NCI-H748 (cell line): ENCODE data around the gene SMIM35.
"Not testable (repeated sequence)": the region's sequence is repeated elsewhere in the genome, so short reads cannot be mapped to it uniquely, and the experiment has no call there.

ENCODE experiments used
- DNase-seq: peaks from one replicate; lab custom pipeline; 2025; ENCODE audit not compliant: unreplicated experiment; lab: John Stamatoyannopoulos, UW

The SMIM35 gene

GRCh38 chr11:118082880-118083552 lies 3.7 kb downstream of the SMIM35 start:
- DNase-seq, result no peak

- no peak for DNase-seq
Observed at GRCh38 chr11:118081241-118081958, 5.4 kb downstream of the SMIM35 start.

- no peak for DNase-seq
Observed at GRCh38 chr11:118080296-118080695, 6.5 kb downstream of the SMIM35 start.

GRCh38 chr11:118079491-118079890 lies 7.3 kb downstream of the SMIM35 start:
- DNase-seq, result no peak

- no peak for DNase-seq
Observed at GRCh38 chr11:118078911-118079411, 7.8 kb downstream of the SMIM35 start.

GRCh38 chr11:118076754-118077281 lies 9.9 kb downstream of the SMIM35 start, which contains the start of gene TMPRSS4:
Gene TMPRSS4, plus strand, starts transcription at chr11:118077078. Its CDS starts 225 bp downstream, at chr11:118077303.
- DNase-seq, result peak; percentile 96

GRCh38 chr11:118074785-118075184 lies 12.0 kb downstream of the SMIM35 start:
- DNase-seq, result no peak

- no peak for DNase-seq
Observed at GRCh38 chr11:118074091-118074685, 12.6 kb downstream of the SMIM35 start.

GRCh38 chr11:118073554-118073953 lies 13.2 kb downstream of the SMIM35 start:
- no peak for DNase-seq

GRCh38 chr11:118071416-118072030 lies 15.2 kb downstream of the SMIM35 start:
- no peak for DNase-seq

- DNase-seq, result no peak
Observed at GRCh38 chr11:118068945-118069612, 17.7 kb downstream of the SMIM35 start.

GRCh38 chr11:118068206-118068944 lies 18.4 kb downstream of the SMIM35 start:
- DNase-seq, result no peak

- peak; percentile 45 for DNase-seq
Observed at GRCh38 chr11:118067006-118067405, 19.8 kb downstream of the SMIM35 start.

GRCh38 chr11:118065384-118065783 lies 21.4 kb downstream of the SMIM35 start:
- DNase-seq, result no peak

GRCh38 chr11:118064956-118065355 lies 21.8 kb downstream of the SMIM35 start:
- no peak for DNase-seq

- DNase-seq, result not testable (repeated sequence)
Observed at GRCh38 chr11:118062631-118063030, 24.1 kb downstream of the SMIM35 start.

GRCh38 chr11:118062181-118062580 lies 24.6 kb downstream of the SMIM35 start:
- DNase-seq, result not testable (repeated sequence)

- no peak for DNase-seq
Observed at GRCh38 chr11:118061586-118062125, 25.1 kb downstream of the SMIM35 start.

GRCh38 chr11:118060869-118061268 lies 25.9 kb downstream of the SMIM35 start:
- DNase-seq, result no peak
